ENCODE results near the gene PEAR1. TPM values are rescaled to one million over a fixed set of nuclear protein-coding genes. Genes with fewer than 3 reads are reported as not detected.
A peak's percentile ranks its signal among the peaks of the same experiment; 100 is the strongest.

PEAR1 gene
- total and polyA plus RNA-seq, 2 of the 8 experiments (the other 6 are each of a cell fraction or from before 2014, with no cell fraction given), result 0.63 to 0.71 TPM

GRCh38 chr1:156846643-156847042 lies 46.9 kb upstream of the PEAR1 start:
- H2BK15ac ChIP-seq (ENCODE audit: low read length), result 0 out of 2 replicates have a peak overlapping the region, but pooled peaks have one; percentile 72
- no peaks in the 10 kb centered on the region for H3K79me1 ChIP-seq (ENCODE audit: low read depth, low read length)
- H4K91ac ChIP-seq (replicated peaks; ENCODE audit: insufficient read length, low read length), result no peak overlapping the region
- CTCF ChIA-PET (ENCODE audit: partially characterized antibody), result interaction anchor here (0.7 to 25.2 kb wide), 9 partner anchors 14 to 157 kb away, joined by 3 to 719 read pairs (median 4); partner anchors contain the start of genes INSRR, NTRK1 and PEAR1
- H3K14ac ChIP-seq (ENCODE audit: insufficient read length), result no peak overlapping the region
- FAIRE-seq, result no peak
- H3K27me3 ChIP-seq (replicated peaks in 1 of 4; ENCODE audit: control insufficient read depth in 3 of 4, extremely low read depth in 1 of 4, insufficient read depth in 3 of 4, low read length in 3 of 4), result peaks cover 68 to 97% (median 86%) of the 10 kb centered on the region in 4 experiments
- H3K9ac ChIP-seq (replicated peaks in 1 of 4; ENCODE audit: extremely low read depth in 1 of 4, low read depth in 3 of 4, low read length in 3 of 4), result no peak overlapping the region
- H2BK20ac ChIP-seq (ENCODE audit: low read length), result no peak overlapping the region
- no peak overlapping the region for H3K27ac ChIP-seq (ENCODE audit: low read depth, low read length)
- POLR2A ChIA-PET (ENCODE audit: partially characterized antibody), result interaction anchor here (0.6 kb wide), 1 partner anchor 1022 kb away, joined by 4 read pairs; no protein-coding TSS in a partner anchor
- H2AFZ ChIP-seq (ENCODE audit: low read length), result no peak overlapping the region
- H2AK5ac ChIP-seq (ENCODE audit: low read depth, low read length), result no peak overlapping the region
- H2BK12ac ChIP-seq (ENCODE audit: low read depth, low read length), result 0 out of 2 replicates have a peak overlapping the region, but pooled peaks have one; percentile 9
- no peak overlapping the region for H3K18ac ChIP-seq (ENCODE audit: extremely low read depth, low read length)
- H3K4me2 ChIP-seq (ENCODE audit: insufficient read depth in 1 of 2, low read depth in 2 of 2, low read length in 2 of 2), result no peak overlapping the region; a peak in 1 of 4 replicates
- DNase-seq (ENCODE audit: low read depth in 1 of 2, low spot score in 2 of 2), result no peak
- H3K4me1 ChIP-seq (replicated peaks in 1 of 4; ENCODE audit: control insufficient read depth in 3 of 4, insufficient read depth in 4 of 4, low read length in 3 of 4), result peaks cover 0 to 25% (median 11%) of the 10 kb centered on the region in 4 experiments; a peak in 5 of 7 replicates
- H3K9me3 ChIP-seq (ENCODE audit: insufficient read depth in 2 of 2, low read depth in 1 of 2, low read length in 1 of 2), result no peaks in the 10 kb centered on the region
- H3K4ac ChIP-seq (replicated peaks; ENCODE audit: insufficient read length, low read depth, low read length), result no peak overlapping the region
- no peaks in the 10 kb centered on the region for H3K36me3 ChIP-seq (ENCODE audit: control insufficient read depth in 2 of 4, insufficient read depth in 4 of 4, low read length in 3 of 4)
- no peak overlapping the region for H3K56ac ChIP-seq (replicated peaks; ENCODE audit: insufficient read length, low read depth, low read length)
- no peaks in the 10 kb centered on the region for H3K79me2 ChIP-seq (ENCODE audit: control insufficient read depth in 1 of 2, insufficient read depth in 2 of 2, low read length in 2 of 2)
- peaks cover 12% of the 10 kb centered on the region for H3K23me2 ChIP-seq (ENCODE audit: low read depth, low read length)
- 73% methylated on average over 5 of the region's 5 CpGs; no CpG with 5 or more reads in 1 of the 2 experiments for WGBS, 2 experiments (ENCODE audit: extremely low coverage in 1 of 2, insufficient coverage in 1 of 2, insufficient read length in 1 of 2, insufficient replicate concordance in 2 of 2, low coverage in 1 of 2, low lambda C conversion rate in 2 of 2, missing lambda C conversion rate in 1 of 2)
- H4K5ac ChIP-seq (ENCODE audit: insufficient read length, low read depth, low read length), result no peak overlapping the region
- H2BK120ac ChIP-seq (replicated peaks; ENCODE audit: low read depth, low read length), result no peak overlapping the region
- H3K23ac ChIP-seq (ENCODE audit: insufficient read length), result no peak overlapping the region
- no peak overlapping the region; the same call in 1 of the 2 replicates for H4K8ac ChIP-seq (ENCODE audit: extremely low read depth, insufficient read depth, low read length)
- no peak overlapping the region for H3K4me3 ChIP-seq (ENCODE audit: extremely low read depth in 1 of 4, insufficient read depth in 2 of 4, low read depth in 3 of 4, low read length in 4 of 4)
- peaks cover 7 to 19% of the 10 kb centered on the region in 2 experiments for H4K20me1 ChIP-seq (replicated peaks in 1 of 2; ENCODE audit: control insufficient read depth in 1 of 2, insufficient read depth in 2 of 2, low read length in 2 of 2)
- no peak overlapping the region for H2BK5ac ChIP-seq (ENCODE audit: low read depth, low read length)
- TF ChIP-seq EZH2 (IDR thresholded peaks at IDR 0.05; ENCODE audit: low read depth, low read length, severe bottlenecking), result no peak
- TF ChIP-seq GTF2F1 (IDR thresholded peaks at IDR 0.05; ENCODE audit: borderline replicate concordance, low read depth, low read length), result no peak
- TF ChIP-seq EP300 (IDR thresholded peaks at IDR 0.05; ENCODE audit: borderline replicate concordance in 1 of 2, low read depth in 2 of 2, low read length in 2 of 2), result no peak
- no peak for TF ChIP-seq NRF1 (IDR thresholded peaks at IDR 0.05; ENCODE audit: low read depth, low read length)
- no peak for TF ChIP-seq SUZ12 (IDR thresholded peaks at IDR 0.05; ENCODE audit: low read length)
- TF ChIP-seq BRCA1 (IDR thresholded peaks at IDR 0.05; ENCODE audit: low read depth, low read length), result no peak
- TF ChIP-seq JUND (IDR thresholded peaks at IDR 0.05; ENCODE audit: low read length), result no peak
- no peak for TF ChIP-seq JUN (IDR thresholded peaks at IDR 0.05; ENCODE audit: low read depth, low read length)
- no peak for TF ChIP-seq SP4 (IDR thresholded peaks at IDR 0.05; ENCODE audit: low read length)
- no peak for TF ChIP-seq FOSL1 (IDR thresholded peaks at IDR 0.05; ENCODE audit: insufficient read depth, low read depth, low read length)
- TF ChIP-seq NANOG (IDR thresholded peaks at IDR 0.05; ENCODE audit: insufficient read depth, low read depth, low read length, poor library complexity, severe bottlenecking), result no peak
- no peak for TF ChIP-seq BCL11A (IDR thresholded peaks at IDR 0.05; ENCODE audit: low read depth in 2 of 2, low read length in 2 of 2)
- TF ChIP-seq SIN3A (conservative IDR thresholded peaks at IDR 0.05 in 1 of 2, IDR thresholded peaks at IDR 0.05 in 1 of 2; ENCODE audit: low read depth in 1 of 2, low read length in 2 of 2), result no peak
